B cell (primary cell): ENCODE measurements around the gene CALML5. TPM values are rescaled to one million over a fixed set of nuclear protein-coding genes. Genes with fewer than 3 reads are reported as not detected.

Experiments used
- ATAC-seq: fragments of 200-7000 bp; cut with Tn5 transposase; one replicate; pipeline ENCODE4 v1.10.0; 2021; ENCODE audit warnings: low read depth, mild to moderate bottlenecking, moderate number of reproducible peaks, moderate library complexity
- CTCF ChIA-PET: fragments of 350-600 bp; sonication (Branson Sonifier 250); formaldehyde crosslinking; loops from one replicate; lab custom pipeline; 2021; ENCODE audit warnings: antibody characterized with exemption, inconsistent platforms; lab: Charles Lee
- POLR2A ChIA-PET: fragments of 350-600 bp; sonication (Branson Sonifier 250); formaldehyde crosslinking; loops from one replicate; lab custom pipeline; 2021; ENCODE audit warnings: antibody characterized with exemption; lab: Charles Lee
- DNase-seq: peaks from one replicate; pipeline ENCODE4 v3.0.0; 2013
- H2AFZ ChIP-seq: 2 replicates; pipeline ENCODE4 v1.6.1; 2012; ENCODE audit warnings: mild to moderate bottlenecking, low read depth, low read length; ENCODE audit not compliant: insufficient read depth, poor library complexity, severe bottlenecking
- H3K27ac ChIP-seq, 2 donors: 1 replicate in 1 of 2; 2 replicates in 1 of 2; pipeline ENCODE4 v1.5.1; 2012 to 2013; ENCODE audit warnings: low read length in 2 of 2, mild to moderate bottlenecking in 2 of 2, moderate library complexity in 1 of 2
- H3K27me3 ChIP-seq, 4 experiments: fragments of 200-600 bp in 1 of 4; sonication (generic) in 1 of 4; replicated peaks in 1 of 4; 1 replicate in 2 of 4; 2 replicates in 2 of 4; pipeline versions ENCODE4 v1.6.1 to v1.7.0; 2013 to 2016; ENCODE audit warnings: low read length in 3 of 4, mild to moderate bottlenecking in 2 of 4, mixed read lengths in 1 of 4, moderate library complexity in 1 of 4; ENCODE audit not compliant: insufficient read depth in 4 of 4, control insufficient read depth in 3 of 4; ENCODE audit errors: control extremely low read depth in 1 of 4
- H3K36me3 ChIP-seq, 2 experiments: replicated peaks in 1 of 2; 1 replicate in 1 of 2; 2 replicates in 1 of 2; pipeline versions ENCODE4 v1.6.1 to v1.7.1; 2013; ENCODE audit warnings: low read length in 1 of 2; ENCODE audit not compliant: insufficient read depth in 2 of 2, control insufficient read depth in 1 of 2; ENCODE audit errors: control extremely low read depth in 1 of 2, extremely low read depth in 1 of 2
- H3K4me1 ChIP-seq, 2 donors: fragments of 200-600 bp in 1 of 2; sonication (generic) in 1 of 2; 1 replicate in 1 of 2; 2 replicates in 1 of 2; pipeline versions ENCODE4 v1.5.1 to v1.6.1; 2013 to 2017; ENCODE audit warnings: low read length in 2 of 2; ENCODE audit not compliant: control insufficient read depth in 2 of 2, insufficient read depth in 2 of 2
- H3K4me2 ChIP-seq: replicated peaks from 2 replicates; pipeline ENCODE3; 2012; ENCODE audit warnings: mild to moderate bottlenecking, low read depth, low read length; ENCODE audit not compliant: poor library complexity, severe bottlenecking
- H3K4me3 ChIP-seq, 5 experiments: fragments of 200-600 bp in 1 of 5; sonication (generic) in 1 of 5; 1 replicate in 3 of 5; 2 replicates in 2 of 5; pipeline versions ENCODE4 v1.5.1 to v1.7.0; 2011 to 2016; ENCODE audit warnings: low read length in 4 of 5, mild to moderate bottlenecking in 4 of 5, low read depth in 2 of 5, control low read depth in 1 of 5, moderate library complexity in 1 of 5; ENCODE audit not compliant: insufficient read depth in 1 of 5; ENCODE audit errors: control extremely low read depth in 1 of 5, extremely low read depth in 1 of 5
- H3K79me2 ChIP-seq: fragments of 200-600 bp; sonication (generic); one replicate; pipeline ENCODE4 v1.6.0; 2016; ENCODE audit warnings: low read length; ENCODE audit not compliant: control insufficient read depth, insufficient read depth
- H3K9ac ChIP-seq: fragments of 200-600 bp; sonication (generic); 2 replicates; pipeline ENCODE4 v1.6.1; 2017; ENCODE audit warnings: mild to moderate bottlenecking, low read length, moderate library complexity
- H3K9me3 ChIP-seq, 3 donors: one replicate each; pipeline versions ENCODE4 v1.6.1 to v1.7.1; 2013; ENCODE audit warnings: low read length in 2 of 3; ENCODE audit not compliant: control insufficient read depth in 2 of 3, insufficient read depth in 1 of 3; ENCODE audit errors: control extremely low read depth in 1 of 3
- H4K20me1 ChIP-seq: 2 replicates; pipeline ENCODE4 v1.6.0; 2012; ENCODE audit warnings: mild to moderate bottlenecking, low read length; ENCODE audit not compliant: insufficient read depth, control insufficient read depth, poor library complexity, severe bottlenecking
- H3K27ac Mint-ChIP-seq: one replicate; pipeline ENCODE4 v1.8.0; 2021; ENCODE audit warnings: mixed read lengths
- H3K27me3 Mint-ChIP-seq: one replicate; pipeline ENCODE4 v1.8.0; 2021; ENCODE audit warnings: mixed read lengths
- H3K4me1 Mint-ChIP-seq: one replicate; pipeline ENCODE4 v1.8.0; 2021; ENCODE audit warnings: mixed read lengths
- H3K4me3 Mint-ChIP-seq: one replicate; pipeline ENCODE4 v1.8.0; 2021; ENCODE audit warnings: mixed read lengths
- H3K9me3 Mint-ChIP-seq: one replicate; pipeline ENCODE4 v1.8.0; 2022; ENCODE audit warnings: mixed read lengths; ENCODE audit not compliant: insufficient read depth
- EZH2 ChIP-seq: IDR thresholded peaks from 2 replicates; pipeline ENCODE4 v1.6.1; 2012; ENCODE audit warnings: borderline replicate concordance, low read depth, mild to moderate bottlenecking, moderate library complexity, low read length; ENCODE audit not compliant: insufficient read depth, poor library complexity, severe bottlenecking
- WGBS: methylation state at CpG from one replicate; pipeline ENCODE4 v1.1.5; 2013; ENCODE audit warnings: missing lambda C conversion rate; ENCODE audit not compliant: insufficient coverage; 5-methylcytosine and 5-hydroxymethylcytosine counted together
- intact Hi-C: fragments of 100-400 bp; cut with micrococcal nuclease; formaldehyde crosslinking; loops from one replicate; pipeline ENCODE4 v1.10.0; 2022
- polyA plus RNA-seq: library from polyadenylated mRNA; depleted of rRNA; stranded (reverse); fragments of >200 nt; gene quantifications from 2 replicates; pipeline ENCODE4 v1.2.3, GENCODE V29; 2012
- total RNA-seq, 2 donors: library from RNA; stranded (reverse); fragments of 120-200 nt in 1 of 2; gene quantifications; 1 replicate in 1 of 2; 2 replicates in 1 of 2; pipeline versions ENCODE4 v1.2.3 to v1.2.4, GENCODE V29; 2013 to 2022
- TF ChIP-seq, protein P1 (sequence below): fragments of 200-600 bp; IDR thresholded peaks from one replicate; pipeline ENCODE4 v1.8.0; 2022; ENCODE audit warnings: antibody characterized with exemption, mild to moderate bottlenecking

CALML5 gene
- total and polyA plus RNA-seq, 2 donors (not counting 1 experiment from before 2014, with no cell fraction given) = not detected

DNA sequence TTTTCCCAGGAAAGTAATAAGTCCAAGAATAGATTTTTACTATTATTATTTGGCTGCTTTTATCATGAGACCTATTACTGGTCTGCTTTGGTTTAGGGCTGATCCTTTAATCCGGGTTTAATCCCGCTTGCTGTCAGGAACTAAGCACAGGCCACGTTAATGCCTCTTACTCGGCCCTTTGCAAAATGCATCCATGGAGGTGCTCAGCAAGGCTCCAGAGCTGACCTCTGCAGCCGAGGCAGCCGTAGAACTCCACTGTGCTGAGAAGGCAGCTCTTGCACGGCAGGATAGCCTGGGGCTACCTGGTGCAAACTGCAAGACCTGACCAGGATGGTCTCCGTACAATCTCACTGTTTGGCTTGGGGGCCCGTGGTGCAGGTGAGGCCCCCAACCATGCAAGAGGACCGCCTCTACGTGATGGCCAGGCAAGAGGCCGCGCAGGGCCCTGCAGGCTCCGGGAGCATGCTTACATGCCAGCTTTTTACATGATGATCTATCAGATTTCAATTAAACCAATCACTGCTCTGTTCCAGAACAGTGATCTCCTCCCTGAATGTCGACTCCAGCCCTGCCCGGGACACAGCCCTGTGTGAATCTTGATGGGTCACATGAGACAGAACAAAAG, 15.0 kb upstream of the CALML5 start:
- intact Hi-C loops = no loop called here
- Mint-ChIP-seq H3K4me1 (no peaks in the 10 kb centered on the region), H3K27ac (no peak overlapping the region), H3K27me3 (peaks cover 10% of the 10 kb centered on the region), H3K4me3 (no peak overlapping the region), H3K9me3 (no peaks in the 10 kb centered on the region)
- WGBS = 95% methylated on average over 16 of the region's 16 CpGs
- ChIA-PET CTCF (no interaction called here), POLR2A (no interaction called here)
- Histone ChIP-seq H3K4me3 (no peak overlapping the region), H3K36me3 (no peaks in the 10 kb centered on the region), H4K20me1 (no peaks in the 10 kb centered on the region), H3K9ac (no peak overlapping the region), H3K27me3 (peaks cover 0 to 3% (median 1%) of the 10 kb centered on the region in 4 experiments), H3K79me2 (no peaks in the 10 kb centered on the region), H3K27ac (no peak overlapping the region), H3K4me1 (no peaks in the 10 kb centered on the region), H2AFZ (no peak overlapping the region), H3K9me3 (no peaks in the 10 kb centered on the region), H3K4me2 (no peak overlapping the region)
- TF ChIP-seq, protein P1, sequence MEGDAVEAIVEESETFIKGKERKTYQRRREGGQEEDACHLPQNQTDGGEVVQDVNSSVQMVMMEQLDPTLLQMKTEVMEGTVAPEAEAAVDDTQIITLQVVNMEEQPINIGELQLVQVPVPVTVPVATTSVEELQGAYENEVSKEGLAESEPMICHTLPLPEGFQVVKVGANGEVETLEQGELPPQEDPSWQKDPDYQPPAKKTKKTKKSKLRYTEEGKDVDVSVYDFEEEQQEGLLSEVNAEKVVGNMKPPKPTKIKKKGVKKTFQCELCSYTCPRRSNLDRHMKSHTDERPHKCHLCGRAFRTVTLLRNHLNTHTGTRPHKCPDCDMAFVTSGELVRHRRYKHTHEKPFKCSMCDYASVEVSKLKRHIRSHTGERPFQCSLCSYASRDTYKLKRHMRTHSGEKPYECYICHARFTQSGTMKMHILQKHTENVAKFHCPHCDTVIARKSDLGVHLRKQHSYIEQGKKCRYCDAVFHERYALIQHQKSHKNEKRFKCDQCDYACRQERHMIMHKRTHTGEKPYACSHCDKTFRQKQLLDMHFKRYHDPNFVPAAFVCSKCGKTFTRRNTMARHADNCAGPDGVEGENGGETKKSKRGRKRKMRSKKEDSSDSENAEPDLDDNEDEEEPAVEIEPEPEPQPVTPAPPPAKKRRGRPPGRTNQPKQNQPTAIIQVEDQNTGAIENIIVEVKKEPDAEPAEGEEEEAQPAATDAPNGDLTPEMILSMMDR = no peak
- TF ChIP-seq EZH2 = no peak
- ATAC-seq = no peak
- DNase-seq = no peak

DNA sequence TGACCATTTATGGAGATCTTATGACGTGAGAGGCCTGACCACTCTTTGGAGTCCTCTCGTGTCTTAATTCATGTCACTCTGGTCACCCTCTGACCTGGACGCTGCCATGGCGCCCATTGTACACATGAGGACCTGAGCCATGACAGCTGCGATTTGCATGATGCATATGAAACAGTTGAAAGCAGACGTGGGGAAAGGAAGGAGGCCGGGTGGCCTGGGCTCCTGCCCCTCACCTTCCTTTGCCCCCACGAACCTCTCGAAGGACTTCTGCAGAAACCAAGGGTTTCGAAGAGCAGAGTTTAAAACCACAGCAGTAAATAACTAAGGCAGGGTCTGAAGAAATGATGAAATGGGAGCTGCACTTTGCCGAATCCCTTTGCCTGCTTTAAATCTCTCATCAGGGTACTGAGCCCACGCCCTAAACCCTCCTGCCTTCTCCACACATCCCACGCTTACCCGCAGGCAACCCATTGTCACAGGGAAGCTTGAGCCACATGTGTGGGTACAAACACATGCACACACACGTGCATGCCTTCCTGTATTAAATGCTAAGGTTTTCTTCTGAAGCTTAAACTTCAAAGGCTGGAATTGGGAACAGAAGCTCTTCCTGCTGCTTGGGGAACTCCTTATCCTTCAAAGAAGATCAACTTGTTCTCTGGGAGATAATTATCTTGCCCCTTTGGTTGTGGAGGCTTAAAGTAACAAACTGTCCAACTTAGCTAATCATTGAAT, 13.7 kb upstream of the CALML5 start:
- H3K9me3 Mint-ChIP-seq = no peaks in the 10 kb centered on the region
- H3K27me3 ChIP-seq = peaks cover 0 to 3% (median 1%) of the 10 kb centered on the region in 4 experiments
- H3K9me3 ChIP-seq = no peaks in the 10 kb centered on the region
- no peak overlapping the region for H3K27ac Mint-ChIP-seq
- H3K36me3 ChIP-seq = no peaks in the 10 kb centered on the region
- WGBS = 84% methylated on average over 11 of the region's 15 CpGs
- no peaks in the 10 kb centered on the region for H3K4me1 ChIP-seq
- ChIA-PET POLR2A (no interaction called here), CTCF (no interaction called here)
- H3K4me3 ChIP-seq = no peak overlapping the region
- no peak overlapping the region for H3K4me3 Mint-ChIP-seq
- peaks cover 7% of the 10 kb centered on the region for H3K27me3 Mint-ChIP-seq
- intact Hi-C loops = no loop called here
- no peak overlapping the region for H3K4me2 ChIP-seq
- H3K4me1 Mint-ChIP-seq = no peaks in the 10 kb centered on the region
- no peak for ATAC-seq
- no peaks in the 10 kb centered on the region for H3K79me2 ChIP-seq
- H3K27ac ChIP-seq = no peak overlapping the region
- DNase-seq = no peak
- H3K9ac ChIP-seq = no peak overlapping the region
- no peak for TF ChIP-seq EZH2
- TF ChIP-seq, protein P1 = no peak
- no peaks in the 10 kb centered on the region for H4K20me1 ChIP-seq
- H2AFZ ChIP-seq = no peak overlapping the region
